SH-SY5Y (cell line): ENCODE results near the gene RGMB.

Experiments
- GATA2 ChIP-seq: IDR thresholded peaks from 2 replicates; pipeline ENCODE4 v1.6.1; 2011; ENCODE audit warnings: mild to moderate bottlenecking, low read depth, low read length
- GATA3 ChIP-seq: IDR thresholded peaks from 2 replicates; pipeline ENCODE4 v1.6.1; 2011; ENCODE audit warnings: low read depth, mild to moderate bottlenecking, low read length, moderate library complexity

The RGMB gene

DNA sequence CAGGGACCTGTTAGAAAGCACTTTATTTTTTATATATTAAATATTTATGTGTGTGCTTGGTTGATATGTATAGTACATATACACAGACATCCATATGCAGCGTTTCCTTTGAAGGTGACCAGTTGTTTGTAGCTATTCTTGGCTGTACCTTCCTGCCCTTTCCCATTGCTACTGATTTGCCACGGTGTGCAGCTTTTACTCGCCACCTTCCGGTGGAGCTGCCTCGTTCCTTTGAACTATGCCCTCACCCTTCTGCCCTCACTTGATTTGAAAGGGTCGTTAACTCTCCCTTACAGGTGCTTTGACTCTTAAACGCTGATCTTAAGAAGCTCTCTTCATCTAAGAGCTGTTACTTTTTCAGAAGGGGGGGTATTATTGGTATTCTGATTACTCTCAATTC is 20.5 kb downstream of the RGMB start:
- TF ChIP-seq GATA2 (no peak), GATA3 (no peak)

DNA sequence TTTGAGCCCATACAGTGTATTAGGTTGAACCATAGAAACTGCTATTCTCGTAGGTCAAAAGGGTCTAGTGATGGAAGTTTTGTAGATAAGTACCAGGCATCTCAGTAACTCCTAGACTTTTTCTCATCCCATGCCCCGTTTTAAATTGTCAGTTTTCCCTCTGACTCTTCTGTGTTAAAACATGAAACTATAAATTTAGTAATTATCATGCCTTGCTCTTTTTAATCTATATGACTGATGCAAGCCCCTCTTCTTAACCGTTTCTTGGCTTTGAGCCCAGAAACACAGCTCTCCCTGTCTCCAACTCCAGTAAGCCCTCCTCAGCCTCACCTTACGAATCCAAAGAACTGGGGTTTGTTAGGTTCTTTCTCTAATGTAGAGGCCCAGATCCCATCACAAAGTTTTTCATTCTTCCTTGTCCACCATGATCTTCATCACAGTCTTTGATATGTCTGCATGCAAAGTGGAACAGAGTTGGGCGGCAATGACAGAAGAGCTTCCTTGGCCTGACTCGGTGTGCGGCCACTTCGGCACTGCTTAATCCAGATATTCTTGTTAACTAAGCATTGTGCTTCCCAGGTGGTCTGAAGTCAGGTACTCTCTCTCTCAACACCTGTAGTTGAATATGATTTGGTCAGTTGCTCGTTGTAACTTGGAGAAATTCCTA is 21.1 kb downstream of the RGMB start:
- TF ChIP-seq GATA2 (no peak), GATA3 (no peak)

DNA sequence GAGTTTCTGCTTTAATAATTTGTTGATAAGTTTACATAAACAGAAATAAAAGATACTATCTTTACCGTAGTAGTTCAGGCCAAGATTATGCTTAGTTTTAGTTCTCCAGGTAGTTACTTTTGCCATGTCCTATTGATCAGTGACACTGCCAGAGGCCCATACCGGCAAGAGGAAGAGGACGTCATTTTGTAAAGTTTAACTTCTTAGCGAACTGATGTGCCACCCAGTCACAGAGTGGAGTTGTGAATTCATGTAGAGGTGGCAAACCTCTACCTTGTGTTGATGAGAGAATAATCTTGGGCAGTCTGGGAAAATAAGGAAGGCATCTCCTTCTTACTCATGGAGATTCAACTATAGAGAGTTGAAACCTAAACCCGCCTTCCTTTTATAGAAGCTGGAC is 21.8 kb downstream of the RGMB start:
- TF ChIP-seq GATA3 (no peak), GATA2 (no peak)

DNA sequence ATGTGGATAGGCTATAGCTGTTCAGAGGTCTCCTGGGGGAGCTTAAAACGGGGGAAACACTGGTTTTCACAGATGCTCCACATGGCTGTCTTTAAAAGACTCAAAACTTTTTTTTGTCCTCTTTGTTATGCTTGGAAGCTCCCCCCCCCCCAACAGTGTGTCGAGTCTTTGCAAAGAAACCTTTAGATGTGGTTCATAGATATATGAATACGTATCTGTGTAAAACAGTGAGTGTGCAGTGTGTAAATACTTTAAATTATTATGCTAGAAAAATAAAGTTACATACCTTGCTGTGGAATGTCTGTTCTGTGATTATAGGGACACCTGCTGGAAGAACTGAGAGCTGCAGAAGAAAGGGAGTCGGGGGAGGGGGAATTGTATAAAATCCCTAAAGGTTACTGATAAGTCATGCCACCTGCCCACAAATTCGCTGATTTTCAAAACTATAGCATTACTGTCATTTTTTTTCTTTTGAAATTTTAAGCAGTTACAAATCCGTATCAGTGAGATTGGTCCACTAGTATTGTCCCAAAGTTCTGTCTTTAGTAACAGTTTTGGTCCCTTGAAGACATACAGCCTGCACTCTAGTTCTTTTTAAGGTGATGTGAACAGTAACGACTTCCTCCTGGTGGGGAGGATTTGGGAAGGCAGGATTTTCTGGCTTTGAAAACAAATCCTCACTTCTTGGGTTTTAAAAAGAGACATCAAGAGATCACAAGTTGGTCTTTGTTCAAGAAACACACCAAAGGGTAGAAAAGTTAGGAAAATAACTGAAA is 22.9 kb downstream of the RGMB start:
- TF ChIP-seq GATA2 (no peak), GATA3 (no peak)

DNA sequence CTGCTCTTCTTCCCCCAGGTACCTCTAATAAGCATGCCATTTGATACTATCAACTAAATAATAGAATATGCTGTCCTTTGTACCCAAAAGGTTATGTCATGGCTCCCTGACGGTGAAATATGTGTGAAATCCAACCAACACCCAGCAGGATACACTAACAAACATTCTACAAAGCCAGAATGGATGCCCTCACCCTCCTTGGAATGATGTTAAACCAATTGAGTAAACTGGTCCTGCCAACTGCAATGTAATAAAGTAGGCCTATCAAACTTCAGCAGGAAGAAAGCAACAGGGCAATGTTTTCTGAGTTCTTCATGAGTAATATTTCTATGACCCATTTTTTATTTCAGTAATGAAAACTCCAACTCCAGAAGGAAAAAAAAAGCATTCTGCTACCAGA is 24.9 kb downstream of the RGMB start:
- no peak for TF ChIP-seq GATA2
- no peak for TF ChIP-seq GATA3

DNA sequence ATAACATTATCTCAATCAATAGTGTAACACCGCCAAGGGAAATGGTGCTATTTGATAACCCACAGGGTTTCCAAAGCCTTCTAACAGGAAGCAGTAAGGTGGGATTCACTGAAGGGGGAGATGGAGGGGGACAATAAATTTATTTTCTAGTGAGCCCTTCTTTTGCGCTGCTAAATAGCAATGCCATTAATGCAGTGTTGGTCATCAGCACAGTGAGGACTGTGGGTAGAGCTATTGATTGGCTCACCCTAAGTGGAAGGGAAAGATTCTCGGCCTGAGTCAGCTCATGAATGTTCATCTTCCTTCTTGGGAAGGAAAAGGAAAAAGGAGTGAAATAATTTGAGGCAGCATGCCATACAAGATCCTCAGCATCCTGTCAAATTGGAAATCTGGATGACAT is 25.4 kb downstream of the RGMB start:
- TF ChIP-seq GATA2 (no peak), GATA3 (no peak)

DNA sequence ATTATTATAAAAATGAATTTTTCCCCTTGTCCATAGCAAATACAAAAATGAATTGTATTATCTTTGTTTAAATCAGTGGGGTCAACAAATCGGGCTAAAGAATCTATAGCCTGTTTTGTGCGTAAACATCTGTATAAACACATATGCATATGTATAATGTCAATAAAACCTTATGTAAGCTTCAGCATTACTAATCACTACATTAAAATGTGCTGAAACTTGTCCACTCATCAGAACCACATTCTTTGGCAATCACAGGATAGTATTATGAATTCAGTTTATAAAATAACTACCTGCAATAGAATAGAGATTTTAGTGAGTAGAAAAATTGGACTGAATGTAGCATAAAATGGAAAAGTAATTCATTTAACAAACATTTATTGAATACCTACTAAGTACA is 30.6 kb downstream of the RGMB start:
- no peak for TF ChIP-seq GATA3
- no peak for TF ChIP-seq GATA2

DNA sequence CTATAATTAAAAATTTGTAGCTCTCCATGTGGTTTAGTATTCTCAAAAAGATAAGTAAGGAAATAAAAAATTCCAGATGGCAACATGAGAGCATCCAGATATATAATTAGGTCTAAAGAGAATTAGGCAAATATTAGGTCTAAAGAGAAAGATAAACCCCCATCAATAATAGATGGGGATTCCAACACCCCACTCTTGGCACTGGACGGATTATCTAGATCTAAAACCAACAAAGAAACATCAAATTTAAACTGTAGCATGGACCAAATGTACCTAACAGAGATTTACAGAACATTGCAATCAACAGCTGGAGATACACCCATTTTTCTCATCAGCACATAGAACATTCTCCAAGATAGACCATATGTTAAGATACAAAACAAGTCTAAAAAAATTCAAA is 31.6 kb downstream of the RGMB start:
- no peak for TF ChIP-seq GATA3
- no peak for TF ChIP-seq GATA2

DNA sequence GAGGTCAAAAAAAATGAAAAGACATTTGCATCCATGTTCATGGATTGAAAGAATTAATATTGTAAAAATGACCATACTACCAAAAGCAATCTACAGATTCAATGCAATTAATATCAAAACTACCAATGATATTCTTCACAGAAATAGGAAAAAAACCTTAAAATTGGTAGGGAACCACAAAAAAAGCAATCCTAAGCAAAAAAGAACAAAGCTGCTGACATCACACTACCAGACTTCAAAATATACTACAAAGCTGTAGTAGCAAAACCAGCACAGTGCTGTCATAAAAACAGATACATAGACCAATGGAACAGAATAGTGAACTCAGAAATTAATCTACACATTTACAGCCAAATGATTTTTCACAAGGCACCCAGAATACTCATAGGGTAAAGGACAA is 34.3 kb downstream of the RGMB start:
- TF ChIP-seq GATA2 (no peak), GATA3 (no peak)

DNA sequence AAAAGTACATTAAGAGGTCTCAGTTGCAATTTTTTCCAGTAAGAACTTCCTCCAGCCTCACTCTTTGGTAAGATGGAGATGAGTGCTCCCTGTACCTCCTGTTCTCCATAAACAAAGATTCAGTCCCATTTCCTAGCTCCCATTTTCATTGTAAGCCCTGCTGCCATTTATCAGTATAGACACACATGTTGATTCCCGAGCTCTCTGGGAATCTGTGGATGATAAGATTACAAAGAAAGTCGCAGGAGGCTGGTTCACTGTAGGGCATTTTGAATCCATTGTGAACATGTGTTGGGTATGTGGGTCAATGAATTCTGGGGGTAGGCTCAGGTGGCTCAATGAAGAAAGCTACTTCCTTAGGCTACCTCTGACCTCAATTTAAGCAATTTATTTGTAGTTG is 36.7 kb downstream of the RGMB start:
- TF ChIP-seq GATA2: no peak
- no peak for TF ChIP-seq GATA3

DNA sequence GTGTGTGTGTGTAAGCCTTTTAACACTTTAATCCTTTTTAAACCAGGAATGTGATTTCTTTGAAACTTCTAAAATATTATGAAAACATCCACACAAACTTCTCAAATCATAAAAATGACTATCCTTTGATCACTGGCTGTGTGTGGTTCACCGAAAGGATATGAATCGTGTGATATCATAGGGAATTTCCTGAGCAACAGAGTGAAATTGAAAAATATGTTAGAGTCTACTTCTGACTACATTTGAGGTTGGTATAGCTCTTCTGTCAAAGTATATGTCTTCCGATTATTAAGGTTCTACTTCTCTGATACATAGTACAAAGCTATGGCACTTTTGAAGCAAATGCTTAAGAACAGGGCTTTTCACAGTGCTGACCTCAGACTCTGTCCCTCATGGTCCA is 40.3 kb downstream of the RGMB start:
- TF ChIP-seq GATA3 (no peak), GATA2 (no peak)

DNA sequence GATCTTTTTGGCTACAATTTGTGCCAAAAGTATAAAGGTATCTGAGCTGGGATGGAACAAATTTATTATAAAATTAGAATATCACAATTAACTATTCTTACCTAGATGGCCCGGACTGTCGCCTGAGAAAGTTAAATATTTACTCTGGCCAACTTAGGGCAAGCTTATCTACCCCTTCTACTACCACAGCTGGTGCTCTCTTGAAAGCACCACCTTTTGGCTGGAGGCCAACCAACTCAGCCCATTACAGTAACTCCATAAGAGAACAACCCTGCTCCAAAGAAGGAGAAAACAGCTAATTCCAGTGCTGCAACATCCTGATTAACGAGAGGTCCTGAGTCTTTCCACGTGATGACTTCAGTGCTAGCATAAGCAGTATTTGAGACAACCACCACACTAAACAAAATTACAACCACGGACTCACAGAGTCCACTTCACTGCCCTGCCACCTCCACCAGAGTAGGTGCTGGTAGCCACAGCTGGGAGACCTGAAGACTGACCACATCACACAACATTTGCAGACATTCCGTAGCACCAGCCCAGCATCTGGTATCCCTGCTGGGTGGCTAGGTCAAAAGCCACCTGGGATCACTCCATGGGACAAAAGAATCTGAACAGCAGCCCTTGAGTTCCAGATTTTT is 43.2 kb downstream of the RGMB start:
- TF ChIP-seq GATA3 (no peak), GATA2 (no peak)

DNA sequence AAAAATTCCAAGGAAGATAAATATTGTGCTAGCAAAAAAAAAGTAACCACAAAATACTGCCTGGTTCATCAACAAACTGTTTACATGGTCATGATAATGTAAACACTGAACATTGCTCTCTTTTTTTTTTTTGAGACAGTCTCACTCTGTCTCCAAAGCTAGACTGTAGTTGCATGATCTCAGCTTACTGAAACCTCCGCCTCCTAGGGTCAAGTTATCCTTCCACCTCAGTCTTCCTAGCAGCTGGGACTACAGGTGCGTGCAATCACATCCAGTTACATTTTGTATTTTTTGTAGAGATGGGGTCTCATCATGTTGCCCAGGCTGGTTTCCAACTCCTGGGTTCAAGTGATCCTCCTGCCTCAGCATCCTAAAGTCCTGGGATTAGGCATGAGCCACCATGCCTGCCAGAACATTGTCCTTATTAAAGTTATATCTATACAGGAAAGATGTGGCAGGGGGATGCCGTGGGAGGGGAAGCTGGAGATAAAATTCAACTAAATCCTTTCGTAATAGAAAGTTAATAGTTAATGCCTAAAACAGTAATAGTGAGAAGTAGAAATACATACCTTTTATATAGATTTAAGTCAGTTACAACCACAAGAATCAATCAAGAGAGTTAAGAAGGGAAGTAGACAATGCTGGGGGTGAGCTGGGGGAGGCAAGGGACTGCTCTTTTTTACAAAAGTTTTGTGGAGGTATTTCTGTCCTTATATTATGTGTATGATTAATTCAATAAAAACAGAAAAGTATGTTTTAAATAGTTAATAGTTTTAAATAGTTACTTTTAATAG is 52.3 kb downstream of the RGMB start:
- TF ChIP-seq GATA3: no peak
- TF ChIP-seq GATA2: no peak

DNA sequence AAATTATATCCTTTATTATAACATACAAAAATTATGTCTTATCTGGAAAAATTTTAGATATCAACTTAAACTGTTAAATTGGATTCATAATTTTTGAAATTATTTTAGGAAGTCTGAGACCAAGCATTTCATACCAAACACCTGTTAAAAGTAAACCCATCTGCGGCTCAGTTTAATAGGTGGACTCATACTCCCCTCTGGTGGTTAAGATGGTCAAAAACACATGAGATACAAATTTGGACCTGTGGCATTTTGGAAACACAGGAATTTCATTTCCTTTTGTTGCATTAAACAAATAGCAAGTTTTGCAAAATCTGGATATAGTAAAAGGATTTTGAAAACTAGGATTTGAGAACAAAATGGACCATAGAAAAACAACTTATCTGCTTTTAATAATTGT is 53.7 kb downstream of the RGMB start:
- TF ChIP-seq GATA3 (no peak), GATA2 (no peak)
